NCI-H524 treated with DMSO at 0.1 percent for 48 hours (cell line): ENCODE data around the gene NTRK3.

Source experiments
- DNase-seq: peaks from one replicate; lab custom pipeline; 2025; lab: John Stamatoyannopoulos, UW

The NTRK3 gene

GRCh38 chr15:88256279-88257230 is at the start of gene NTRK3:
Gene NTRK3 (minus strand): TSS chr15:88256739. CDS start chr15:88256153, 586 bp downstream.
- no peak for DNase-seq

- DNase-seq = no peak
Observed at GRCh38 chr15:88303395-88303794, 46.9 kb upstream of the NTRK3 start.

GRCh38 chr15:88302373-88302772 is 45.8 kb upstream of the NTRK3 start:
- no peak for DNase-seq

- DNase-seq = no peak
Observed at GRCh38 chr15:88301311-88301710, 44.8 kb upstream of the NTRK3 start.

GRCh38 chr15:88300861-88301260 is 44.3 kb upstream of the NTRK3 start:
- DNase-seq = no peak

- no peak for DNase-seq
Observed at GRCh38 chr15:88300089-88300488, 43.5 kb upstream of the NTRK3 start.

GRCh38 chr15:88299497-88299896 is 43.0 kb upstream of the NTRK3 start:
- DNase-seq = peak; percentile 99

- DNase-seq = no peak
Observed at GRCh38 chr15:88288661-88289060, 32.1 kb upstream of the NTRK3 start.

- no peak for DNase-seq
Observed at GRCh38 chr15:88288206-88288605, 31.7 kb upstream of the NTRK3 start.

- DNase-seq = no peak
Observed at GRCh38 chr15:88284318-88284998, 27.9 kb upstream of the NTRK3 start.

GRCh38 chr15:88282614-88283013 is 26.1 kb upstream of the NTRK3 start:
- DNase-seq = peak; percentile 13

GRCh38 chr15:88276821-88277410 is 20.4 kb upstream of the NTRK3 start:
- DNase-seq = peak; percentile 18

- no peak for DNase-seq
Observed at GRCh38 chr15:88275804-88276203, 19.3 kb upstream of the NTRK3 start.

- no peak for DNase-seq
Observed at GRCh38 chr15:88274553-88275460, 18.3 kb upstream of the NTRK3 start.

- no peak for DNase-seq
Observed at GRCh38 chr15:88272421-88272820, 15.9 kb upstream of the NTRK3 start.

- DNase-seq = no peak
Observed at GRCh38 chr15:88269356-88270062, 13.0 kb upstream of the NTRK3 start.

- no peak for DNase-seq
Observed at GRCh38 chr15:88267720-88268119, 11.2 kb upstream of the NTRK3 start.

GRCh38 chr15:88266170-88266569 is 9.6 kb upstream of the NTRK3 start:
- no peak for DNase-seq

- no peak for DNase-seq
Observed at GRCh38 chr15:88264622-88265021, 8.1 kb upstream of the NTRK3 start.

- DNase-seq = no peak
Observed at GRCh38 chr15:88262064-88262463, 5.5 kb upstream of the NTRK3 start.

GRCh38 chr15:88258093-88258641 is 1.6 kb upstream of the NTRK3 start:
- DNase-seq = peak; percentile 77
